GM11168 (cell line): ENCODE results near the gene PARVB.
"Not testable (repeated sequence)": the region's sequence is repeated elsewhere in the genome, so short reads cannot be mapped to it uniquely, and the experiment has no call there.

Experiments used
- in situ Hi-C: fragments of 300-500 bp; cut with MboI; formaldehyde crosslinking; loops from one replicate; pipeline ENCODE4 v1.12.0; 2022; ENCODE audit warnings: low sequenced_read_pairs; ENCODE audit not compliant: unreplicated experiment

Gene PARVB

DNA sequence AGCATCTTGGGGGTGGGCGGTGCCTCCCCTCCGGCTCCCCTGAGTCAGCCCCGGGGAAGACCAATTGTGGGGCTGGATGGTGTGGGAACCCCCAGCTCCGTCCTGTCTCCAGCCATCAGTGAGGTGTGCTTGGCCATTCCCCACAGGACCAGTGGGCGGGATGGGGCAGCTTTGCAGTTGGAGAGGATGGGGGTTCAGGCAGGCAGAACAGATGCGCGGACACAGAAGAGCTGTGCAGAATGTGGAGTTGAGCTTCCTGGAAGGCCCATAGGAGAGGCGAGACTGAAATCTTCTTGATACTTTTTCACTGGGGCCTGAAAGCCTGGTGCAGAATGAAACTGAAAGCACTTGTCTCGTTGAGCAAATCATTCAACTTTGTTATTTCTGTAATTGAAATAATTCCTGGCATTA is 23.8 kb downstream of the PARVB start:
- in situ Hi-C loops = no loop called here

DNA sequence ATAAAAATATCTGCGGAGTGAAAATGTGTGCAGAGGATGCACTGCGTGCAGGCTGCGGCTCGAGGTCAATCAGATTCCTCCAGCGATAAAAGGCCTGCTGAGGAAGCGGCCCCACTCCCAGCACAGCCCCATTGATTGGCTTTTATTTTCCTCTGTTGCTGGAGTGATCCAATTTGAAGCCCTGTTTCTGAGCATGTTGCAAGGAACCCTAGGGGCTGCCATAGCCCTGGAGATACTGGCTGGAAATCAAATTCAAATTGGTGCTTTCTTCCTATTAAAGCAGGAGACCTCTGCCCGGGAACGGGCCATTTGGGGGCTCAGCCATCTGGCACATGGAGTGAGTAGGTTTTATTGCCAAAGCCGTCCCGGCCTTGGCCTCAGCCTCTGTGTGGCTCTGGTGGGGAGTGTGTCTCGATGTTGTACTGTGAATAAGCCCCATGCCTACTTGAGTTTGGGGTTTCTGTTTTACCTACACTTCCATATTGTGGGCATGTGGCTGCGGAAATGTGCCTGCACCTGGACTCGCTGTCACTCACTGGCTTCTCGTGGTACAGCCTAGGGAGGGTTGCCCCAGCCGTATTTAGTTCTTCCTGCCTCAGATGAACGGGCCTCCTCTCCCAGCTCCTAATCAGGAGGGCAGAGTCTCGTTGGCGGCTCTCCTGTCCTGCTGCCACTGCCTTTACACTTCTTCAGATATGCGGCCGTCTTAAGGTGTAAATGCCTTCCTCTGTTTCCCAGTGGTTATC is 25.6 kb downstream of the PARVB start:
- in situ Hi-C loops = no loop called here

DNA sequence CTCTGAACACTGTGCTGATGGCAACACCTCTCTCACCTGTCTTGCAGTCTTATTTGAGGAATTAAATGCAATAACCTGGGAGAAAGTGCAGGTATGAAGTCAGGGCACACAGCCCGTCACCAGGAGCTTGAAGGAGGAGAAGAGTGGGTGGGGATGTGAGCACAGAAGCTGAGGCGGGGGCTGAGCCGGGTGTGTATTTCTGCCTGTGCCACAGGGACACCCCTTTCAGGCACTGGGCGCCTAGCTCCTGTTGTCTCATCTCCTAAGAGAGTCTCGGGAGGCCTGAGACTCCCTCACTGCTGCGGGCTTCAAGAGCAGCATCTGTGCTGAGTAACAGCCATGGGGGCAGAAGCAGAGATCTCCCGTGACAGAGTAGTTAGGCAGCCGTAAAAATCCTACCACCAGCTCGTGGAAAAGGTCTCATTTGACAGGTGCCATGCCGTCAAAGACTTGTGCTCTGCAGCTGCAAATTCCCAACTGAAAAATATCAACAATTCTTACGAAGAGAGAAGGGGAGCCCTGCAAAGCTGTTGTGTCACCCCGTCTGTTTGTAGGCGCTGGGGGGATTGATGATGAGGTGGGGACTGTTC is 26.8 kb downstream of the PARVB start:
- in situ Hi-C loops = no loop called here

DNA sequence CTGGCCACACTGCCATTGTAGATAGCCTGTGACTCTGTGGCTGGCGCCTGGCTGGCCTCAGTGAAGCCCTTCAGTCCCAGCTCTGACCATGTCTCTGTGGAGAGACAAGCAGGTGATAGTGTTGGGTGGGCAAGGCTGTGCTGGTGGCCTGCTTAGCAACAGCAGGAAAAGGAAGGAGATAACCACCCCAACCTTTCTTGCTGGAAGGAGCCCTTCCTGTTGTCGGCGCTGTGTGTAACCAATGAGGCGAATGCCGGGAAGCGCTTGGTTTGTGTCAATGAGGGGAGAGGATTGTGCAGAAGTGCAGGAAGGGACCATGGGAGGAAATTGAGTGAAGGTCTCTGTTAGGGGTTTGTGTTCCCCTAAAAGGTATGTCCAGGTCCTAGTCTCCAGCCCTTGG is 27.3 kb downstream of the PARVB start:
- in situ Hi-C loops = no loop called here

DNA sequence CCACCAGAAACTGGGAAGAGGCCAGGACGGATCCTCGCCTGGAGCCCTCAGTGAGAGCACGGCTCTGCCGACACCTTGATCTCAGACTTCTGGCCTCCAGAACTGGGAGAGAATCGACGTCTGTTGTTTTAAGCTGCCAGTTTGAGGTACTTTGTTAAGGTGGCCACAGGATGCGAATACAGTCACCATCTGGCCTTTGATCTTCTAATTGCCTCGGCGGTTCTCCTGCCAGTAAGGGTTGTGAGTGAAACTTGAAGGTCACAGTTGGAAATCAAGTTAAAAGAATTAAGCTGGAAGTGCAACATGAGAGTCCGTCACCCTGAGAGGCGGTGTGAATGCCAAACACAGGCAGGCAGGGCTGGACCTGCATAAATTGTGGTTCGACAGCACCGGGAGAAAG is 27.9 kb downstream of the PARVB start:
- in situ Hi-C loops = no loop called here

DNA sequence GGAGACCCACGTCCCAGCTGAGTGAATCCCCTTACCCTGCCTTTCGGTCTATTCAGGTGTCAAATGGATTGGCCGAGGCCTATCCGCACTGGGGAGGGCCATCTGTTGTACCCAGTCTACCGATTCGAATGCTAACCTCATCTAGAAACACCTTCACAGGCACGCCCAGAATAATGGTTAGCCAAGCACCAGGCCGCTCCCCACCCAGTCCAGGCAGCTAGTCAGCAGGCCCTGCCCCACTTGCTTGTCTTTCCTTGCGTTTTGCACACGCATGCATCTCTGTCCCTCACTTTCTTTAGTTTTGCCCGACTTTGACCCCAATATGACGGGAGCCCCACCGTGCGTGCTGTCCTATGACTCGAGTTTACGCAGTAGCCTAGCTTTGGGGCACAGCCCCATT is 31.7 kb downstream of the PARVB start:
- in situ Hi-C loops = no loop called here

DNA sequence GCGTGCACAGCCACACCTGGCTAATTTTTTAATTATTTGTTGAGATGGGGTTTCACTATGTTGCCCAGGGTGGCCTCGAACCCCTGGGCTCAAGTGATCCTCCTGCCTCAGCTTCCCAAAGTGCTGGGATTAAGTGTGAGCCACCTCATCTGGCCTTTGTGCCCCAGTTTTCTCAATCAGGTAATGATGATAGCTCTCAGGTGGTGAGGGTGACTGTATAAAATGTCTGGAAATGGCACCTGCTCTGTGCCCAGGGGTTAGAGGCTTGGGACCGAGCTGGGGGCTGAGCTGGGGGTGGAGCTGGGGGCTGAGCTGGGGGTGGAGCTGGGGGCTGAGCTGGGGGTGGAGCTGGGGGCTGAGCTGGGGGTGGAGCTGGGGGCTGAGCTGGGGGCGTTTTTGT is 32.5 kb downstream of the PARVB start:
- in situ Hi-C loops = not testable (repeated sequence)

DNA sequence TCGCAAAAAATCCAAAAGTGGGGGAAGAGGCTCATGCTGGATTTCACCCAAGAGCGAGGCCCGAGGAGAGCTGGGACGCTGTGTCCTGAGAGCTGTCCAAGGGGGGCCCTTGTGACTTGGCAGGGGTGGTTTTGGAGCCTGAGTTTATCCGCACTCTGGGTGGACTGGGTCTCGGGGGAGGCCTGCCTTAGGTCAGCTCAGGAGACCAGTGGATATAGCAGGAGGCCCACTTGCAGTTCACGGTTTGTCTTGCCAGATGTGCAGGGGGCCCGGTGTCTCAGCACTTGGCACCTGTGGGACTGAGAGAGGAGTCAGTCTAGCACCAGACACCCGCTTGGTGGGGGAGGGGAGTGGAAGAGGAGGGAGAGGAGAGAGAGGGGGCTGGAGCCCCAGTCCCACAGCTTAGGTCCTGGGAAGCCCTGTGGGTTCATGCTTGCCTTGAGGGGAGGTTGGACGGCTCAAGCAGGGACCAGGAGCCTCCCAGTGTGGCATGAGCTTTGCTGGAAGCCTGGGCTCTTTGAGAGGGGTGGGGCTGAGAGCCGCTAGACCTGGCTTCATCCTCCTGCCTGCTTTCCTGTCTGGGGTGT is 33.4 kb downstream of the PARVB start:
- in situ Hi-C loops = no loop called here

DNA sequence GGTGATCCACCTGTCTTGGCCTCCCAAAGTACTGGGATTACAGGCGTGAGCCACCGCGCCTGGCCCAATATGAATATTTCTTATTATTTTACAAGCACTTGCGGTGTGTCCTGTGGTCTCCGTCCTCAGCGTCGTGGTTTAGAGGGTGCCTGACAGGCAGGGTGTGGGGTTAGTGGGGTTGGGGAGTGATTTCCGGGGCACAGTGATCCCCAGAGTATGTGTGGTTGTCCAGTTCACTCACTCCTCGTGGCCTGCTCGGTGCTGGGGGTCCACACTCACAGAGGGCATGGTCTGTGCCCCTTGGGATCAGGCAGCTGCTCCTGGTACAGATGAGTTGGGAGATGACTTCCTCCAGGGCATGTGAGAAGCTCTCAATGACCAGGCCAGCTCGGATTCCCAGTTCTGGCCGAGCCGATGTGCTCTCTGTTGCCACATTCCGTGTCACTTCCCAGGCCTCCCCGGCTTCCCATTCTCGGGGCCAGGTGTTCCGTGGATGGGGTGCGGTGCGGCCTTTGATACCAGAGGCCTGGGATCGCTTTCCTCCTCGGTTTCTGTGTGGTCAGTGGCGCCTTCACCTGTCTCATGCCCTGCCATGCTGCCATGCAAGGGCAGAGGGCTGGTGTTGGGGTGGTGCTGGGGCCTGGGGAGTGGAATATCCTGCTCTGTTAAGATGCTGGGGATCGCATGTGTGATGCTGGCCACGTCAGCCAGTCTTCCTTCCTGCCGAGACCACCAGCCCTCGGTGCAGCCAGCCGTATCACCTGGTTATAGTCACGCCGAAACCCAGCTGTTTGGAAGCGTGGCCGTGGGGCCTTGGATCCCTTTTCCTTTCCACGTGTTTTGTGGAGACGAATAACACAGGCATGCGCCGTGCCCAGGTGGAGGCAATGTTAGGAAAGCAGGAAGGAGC is 39.6 kb downstream of the PARVB start:
- in situ Hi-C loops = no loop called here

DNA sequence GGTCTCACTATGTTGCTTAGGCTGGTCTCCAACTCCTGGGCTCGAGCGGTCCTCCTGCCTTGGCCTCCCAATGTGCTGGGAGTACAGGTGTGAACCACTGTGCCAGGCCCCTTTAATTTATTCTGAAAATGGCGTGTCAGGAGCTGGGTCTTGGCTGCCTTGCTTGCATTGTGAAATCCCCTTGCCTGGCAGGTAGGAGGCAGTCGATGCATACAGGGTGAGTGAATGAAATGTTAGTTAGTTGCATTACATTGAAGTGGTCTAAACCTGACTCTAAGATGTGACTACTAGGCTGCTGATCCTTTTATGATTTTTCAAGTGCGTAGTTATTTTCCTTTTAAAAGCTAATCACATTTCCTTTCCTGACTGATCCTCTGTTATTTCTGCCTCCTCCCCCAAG is 42.9 kb downstream of the PARVB start:
- in situ Hi-C loops = no loop called here

DNA sequence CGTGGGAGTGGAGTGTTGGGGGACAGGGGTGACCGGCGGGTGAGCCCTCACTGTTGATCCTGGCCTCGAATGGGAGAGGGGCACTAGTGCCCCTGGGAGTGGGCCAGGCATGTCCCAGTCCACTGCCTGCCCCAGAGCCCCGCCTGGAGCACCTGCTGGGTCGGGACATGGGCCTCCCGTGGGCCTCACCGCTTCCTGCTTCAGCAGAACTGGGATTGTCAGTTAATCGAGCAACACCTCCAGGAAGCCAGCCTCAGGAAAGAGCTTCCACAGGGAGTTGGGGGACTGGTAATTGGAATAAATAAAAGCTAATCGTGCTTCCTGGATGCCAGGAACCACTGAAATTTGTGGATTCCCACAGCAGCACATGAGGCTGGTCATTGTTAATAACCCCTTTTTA is 43.8 kb downstream of the PARVB start:
- in situ Hi-C loops = no loop called here

DNA sequence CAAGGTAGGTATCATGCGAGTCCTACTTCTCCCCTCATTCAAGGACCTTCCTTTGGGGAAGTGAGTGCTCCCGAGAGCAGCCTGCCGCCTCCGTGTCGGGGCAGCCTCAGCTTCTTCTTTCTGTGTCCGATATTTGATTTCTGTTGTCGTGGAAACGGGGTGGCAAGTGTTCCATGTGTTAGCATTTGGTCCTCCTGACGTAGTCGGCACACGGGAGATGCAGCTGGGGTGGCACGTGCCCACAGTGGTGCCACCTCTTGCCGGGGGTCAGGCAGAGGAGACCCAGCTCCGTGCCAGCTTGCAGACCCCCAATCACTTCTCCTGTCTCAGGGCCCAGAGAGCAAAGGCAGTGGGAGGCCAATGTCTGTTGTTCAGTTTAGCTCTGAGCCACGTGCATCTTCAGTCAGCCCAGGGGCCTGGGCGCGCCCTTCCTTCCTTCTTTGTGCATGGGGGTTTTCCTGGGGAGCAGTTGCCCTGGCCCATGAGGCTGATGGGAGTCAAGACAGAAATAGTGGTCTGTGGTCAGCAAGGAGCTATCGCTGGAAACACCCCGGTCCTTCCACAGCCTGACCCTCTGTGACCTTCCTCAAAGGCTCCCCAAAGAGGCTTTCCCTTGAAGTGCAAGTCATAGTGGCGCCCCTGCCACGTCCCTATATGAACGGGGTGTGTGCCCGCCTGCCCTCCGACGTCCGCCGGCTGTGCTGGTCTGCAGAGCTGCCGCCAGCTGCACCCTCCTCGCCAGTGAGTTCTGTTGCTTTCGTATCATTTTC is 44.5 kb downstream of the PARVB start:
- in situ Hi-C loops = no loop called here

DNA sequence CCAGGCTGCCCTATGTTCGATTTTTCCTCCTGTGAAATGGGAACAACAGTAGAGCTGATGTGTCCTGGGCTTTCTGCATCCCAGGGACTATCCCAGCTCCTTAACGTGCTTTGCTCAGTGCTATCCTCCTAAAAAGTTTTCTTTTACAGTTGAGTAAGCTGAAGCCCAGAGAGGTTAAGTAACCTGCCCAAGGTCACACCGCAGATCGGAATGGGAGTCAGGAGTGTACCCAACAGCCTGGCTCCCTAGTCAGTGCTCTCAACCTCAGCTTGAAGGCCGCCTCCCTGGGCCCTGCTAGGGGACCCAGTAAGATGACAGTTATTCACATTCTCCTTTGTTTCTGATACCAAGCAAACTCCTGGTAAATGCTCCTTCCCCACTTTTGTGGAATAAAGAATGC is 45.9 kb downstream of the PARVB start:
- in situ Hi-C loops = no loop called here

DNA sequence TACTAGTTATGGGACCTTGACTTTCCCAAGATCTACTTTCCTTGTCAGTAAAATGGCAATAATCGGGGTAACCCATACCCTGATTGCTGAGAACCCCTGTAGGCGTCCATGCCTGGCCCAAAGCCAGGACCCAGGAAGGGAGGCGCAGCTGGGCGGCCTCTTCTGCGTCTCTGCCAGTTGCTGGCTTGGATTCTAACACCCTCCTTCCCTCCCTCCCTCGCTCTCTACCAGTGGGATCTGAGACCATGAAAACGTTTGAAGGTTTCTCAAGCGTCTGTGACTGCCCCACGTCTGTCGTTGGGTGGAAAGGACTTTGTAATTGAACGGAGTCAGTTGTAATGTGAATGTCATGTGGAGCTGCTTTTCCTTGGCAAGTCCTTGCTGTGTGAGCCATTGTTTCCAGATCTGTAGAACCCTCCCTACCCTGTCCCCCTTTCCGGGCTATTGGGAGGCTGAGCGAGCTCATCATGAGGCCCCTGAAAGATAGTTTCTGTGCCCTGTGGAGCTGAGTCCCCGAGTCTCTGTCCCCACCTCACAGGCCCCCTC is 47.8 kb downstream of the PARVB start:
- in situ Hi-C loops = no loop called here

DNA sequence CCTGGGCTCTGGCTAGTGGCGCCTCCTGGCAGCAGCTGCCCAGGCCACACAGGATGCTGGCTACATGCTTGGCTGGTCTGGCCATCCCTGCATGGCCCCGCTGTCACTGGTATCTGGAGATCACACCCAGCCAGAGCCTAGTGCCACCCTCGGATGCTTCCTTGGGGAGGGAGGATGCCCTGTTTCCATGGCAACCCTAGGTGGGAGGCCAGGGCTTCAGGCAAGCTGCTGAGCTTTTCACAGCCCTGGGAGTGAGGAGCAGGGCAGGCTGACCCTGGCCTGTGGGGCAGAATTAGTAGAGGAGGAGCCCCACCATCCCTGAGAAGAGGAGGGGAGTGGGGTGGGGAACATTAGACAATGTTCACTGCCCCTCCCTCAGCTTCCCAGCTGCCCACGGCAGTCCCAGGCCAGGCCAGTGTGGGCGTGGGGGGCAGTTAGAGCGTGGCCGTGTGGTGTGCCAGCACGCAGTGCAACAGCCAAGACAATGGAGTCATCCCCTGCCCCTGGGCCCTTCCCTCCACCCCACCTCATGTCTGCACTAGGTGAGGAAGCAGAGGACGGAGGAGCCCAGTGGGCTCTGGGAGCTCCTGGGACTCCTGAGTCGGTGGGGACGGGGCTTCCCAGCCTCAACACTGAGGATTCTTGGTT is 50.4 kb downstream of the PARVB start:
- in situ Hi-C loops = no loop called here

DNA sequence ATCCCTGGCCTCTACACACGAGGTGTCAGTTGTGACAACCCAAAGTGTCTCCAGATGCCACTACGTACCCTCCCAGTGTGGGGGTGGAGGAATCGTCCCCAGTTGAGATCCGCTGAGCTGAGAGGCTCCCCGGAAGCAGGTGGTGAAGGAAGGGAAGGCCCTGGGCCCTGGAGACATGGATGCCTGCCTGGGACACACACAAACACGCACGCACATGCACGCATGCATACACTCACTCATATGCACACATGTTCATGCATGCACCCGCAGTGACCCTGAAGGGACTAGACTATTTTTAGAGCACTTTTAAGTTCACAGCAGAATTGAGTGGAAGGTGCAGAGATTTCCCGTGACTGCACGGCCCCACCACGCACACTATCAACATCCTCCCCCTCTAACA is 50.9 kb downstream of the PARVB start:
- in situ Hi-C loops = loop anchor here (5.0 kb wide), 1 partner anchor 73 kb away; no protein-coding TSS in a partner anchor

DNA sequence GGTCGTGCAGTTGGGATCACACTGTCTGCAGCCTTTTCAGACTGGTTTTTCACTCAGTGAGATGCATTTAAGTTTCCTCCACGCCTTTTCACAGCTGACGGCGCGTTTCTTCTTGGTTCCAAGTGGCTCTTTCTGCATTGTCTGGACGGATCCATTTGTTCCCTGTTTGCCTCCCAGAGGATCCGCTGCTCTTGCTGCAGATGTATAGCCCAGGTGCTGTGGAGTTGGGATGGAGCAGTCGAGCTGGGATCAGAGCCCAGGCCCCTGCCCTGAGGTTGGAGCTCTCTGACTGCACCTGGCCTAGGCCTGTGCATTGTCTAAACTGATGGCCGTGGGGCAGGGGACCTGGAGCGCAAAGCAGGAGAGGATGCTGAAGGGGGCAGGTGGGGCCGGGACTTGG is 51.6 kb downstream of the PARVB start:
- in situ Hi-C loops = loop anchor here (5.0 kb wide), 1 partner anchor 73 kb away; no protein-coding TSS in a partner anchor

DNA sequence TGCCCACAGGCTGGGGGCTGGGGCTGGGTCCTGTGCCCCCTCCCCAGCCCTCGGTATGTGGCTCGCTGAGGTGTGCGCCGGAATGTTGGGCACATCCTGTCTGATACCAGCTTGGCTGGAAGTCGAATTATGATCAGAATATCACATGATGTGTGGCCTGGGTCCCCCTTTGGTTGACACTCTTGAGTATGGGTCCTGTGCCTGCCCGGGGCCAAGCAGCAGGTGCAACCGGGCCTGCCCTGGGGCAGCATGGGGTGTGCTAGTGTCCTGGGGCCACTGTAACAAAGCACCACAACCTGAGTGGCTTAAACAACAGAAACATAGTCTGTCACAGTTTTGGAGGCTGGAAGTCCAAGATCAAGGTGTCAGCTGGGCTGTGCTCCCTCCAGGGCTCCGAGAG is 52.7 kb downstream of the PARVB start:
- in situ Hi-C loops = loop anchor here (5.0 kb wide), 1 partner anchor 75 kb away; no protein-coding TSS in a partner anchor
